Measurements from ENCODE around the gene KCNMB2. TPM values are rescaled to one million over a fixed set of nuclear protein-coding genes. Genes with fewer than 3 reads are reported as not detected.

KCNMB2 gene
- total RNA-seq, 3 donors from 2014 or later: 0.19 to 1.3 TPM; not detected in 1

GRCh38 chr3:178676942-178677790 lies 140.9 kb downstream of the KCNMB2 start:
- ATAC-seq (no peak), DNase-seq (no peak)
- Histone ChIP-seq H3K36me3 (ENCODE audit: low read depth) (no peaks in the 10 kb centered on the region), H3K4me3 (no peak overlapping the region), H3K9me3 (no peaks in the 10 kb centered on the region), H3K4me1 (ENCODE audit: low read depth) (no peaks in the 10 kb centered on the region)
- intact Hi-C loops (cut with DNase I, micrococcal nuclease): no loop called here
- TF ChIP-seq CTCF (IDR thresholded peaks at IDR 0.05): no peak

- DNase-seq (no peak), ATAC-seq (no peak)
- no peaks in the 10 kb centered on the region for H3K36me3 ChIP-seq (ENCODE audit: low read depth)
- no peaks in the 10 kb centered on the region for H3K9me3 ChIP-seq
- H3K4me3 ChIP-seq: no peak overlapping the region
- H3K4me1 ChIP-seq (ENCODE audit: low read depth): no peaks in the 10 kb centered on the region
- intact Hi-C loops (cut with DNase I, micrococcal nuclease): no loop called here
- no peak for TF ChIP-seq CTCF (IDR thresholded peaks at IDR 0.05)
Observed at GRCh38 chr3:178677961-178678360, 141.7 kb downstream of the KCNMB2 start.

GRCh38 chr3:178680037-178680436 lies 143.8 kb downstream of the KCNMB2 start:
- no peak for ATAC-seq
- no peak for DNase-seq
- no peak overlapping the region for H3K4me3 ChIP-seq
- no peaks in the 10 kb centered on the region for H3K36me3 ChIP-seq (ENCODE audit: low read depth)
- H3K9me3 ChIP-seq: no peaks in the 10 kb centered on the region
- TF ChIP-seq CTCF (IDR thresholded peaks at IDR 0.05): no peak
- intact Hi-C loops (cut with DNase I, micrococcal nuclease): no loop called here
- no peaks in the 10 kb centered on the region for H3K4me1 ChIP-seq (ENCODE audit: low read depth)

- Histone ChIP-seq H3K9me3 (no peaks in the 10 kb centered on the region), H3K4me3 (no peak overlapping the region), H3K36me3 (ENCODE audit: low read depth) (no peaks in the 10 kb centered on the region), H3K4me1 (ENCODE audit: low read depth) (no peaks in the 10 kb centered on the region)
- ATAC-seq (no peak), DNase-seq (no peak)
- intact Hi-C loops (cut with DNase I, micrococcal nuclease): no loop called here
- TF ChIP-seq CTCF (IDR thresholded peaks at IDR 0.05): no peak
Observed at GRCh38 chr3:178680489-178680888, 144.3 kb downstream of the KCNMB2 start.

GRCh38 chr3:178684881-178685590 lies 148.8 kb downstream of the KCNMB2 start:
- no peak for TF ChIP-seq CTCF (IDR thresholded peaks at IDR 0.05)
- no peaks in the 10 kb centered on the region for H3K4me1 ChIP-seq (ENCODE audit: low read depth)
- H3K9me3 ChIP-seq: no peaks in the 10 kb centered on the region
- H3K4me3 ChIP-seq: no peak overlapping the region
- DNase-seq (peak in 1 of 3 donors; percentile 12), ATAC-seq (no peak)
- H3K36me3 ChIP-seq (ENCODE audit: low read depth): no peaks in the 10 kb centered on the region
- intact Hi-C loops (cut with DNase I, micrococcal nuclease): no loop called here
